Mucosa of gallbladder (tissue), 1 donor: ENCODE data around the gene PTPRS. TPM values are rescaled to one million over a fixed set of nuclear protein-coding genes. Genes with fewer than 3 reads are reported as not detected.

Experiments used
- DNase-seq: peaks from one replicate; pipeline ENCODE4 v3.0.0-alpha.2; 2020; ENCODE audit warnings: low spot score
- total RNA-seq: library from RNA; stranded (reverse); gene quantifications from one replicate; pipeline ENCODE4 v1.2.1, GENCODE V29; 2021
- donor health status: DM: no; HTN: no; CAD: no.

The PTPRS gene
- total RNA-seq, 1 donor from 2014 or later = 184 TPM

DNA sequence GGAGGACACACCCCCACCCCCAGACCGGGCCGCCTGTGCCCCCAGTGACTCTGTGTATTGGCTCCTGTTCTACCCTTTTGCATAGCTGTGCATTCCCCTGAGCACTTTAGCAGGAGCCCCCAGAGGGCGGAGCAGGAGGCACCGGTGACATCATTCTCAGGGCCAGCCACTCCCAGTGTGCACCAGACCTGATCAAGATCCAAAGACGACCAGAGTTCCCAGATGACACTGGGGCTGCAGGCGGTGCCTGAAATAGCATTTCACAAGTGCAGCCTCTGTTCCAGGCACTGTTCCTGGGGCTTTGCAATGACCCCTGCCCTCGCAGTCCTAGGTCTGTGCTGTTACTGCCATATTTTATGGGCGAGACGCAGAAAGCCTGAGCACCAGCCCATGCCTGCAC lies 14.5 kb upstream of the PTPRS start:
- DNase-seq = no peak

DNA sequence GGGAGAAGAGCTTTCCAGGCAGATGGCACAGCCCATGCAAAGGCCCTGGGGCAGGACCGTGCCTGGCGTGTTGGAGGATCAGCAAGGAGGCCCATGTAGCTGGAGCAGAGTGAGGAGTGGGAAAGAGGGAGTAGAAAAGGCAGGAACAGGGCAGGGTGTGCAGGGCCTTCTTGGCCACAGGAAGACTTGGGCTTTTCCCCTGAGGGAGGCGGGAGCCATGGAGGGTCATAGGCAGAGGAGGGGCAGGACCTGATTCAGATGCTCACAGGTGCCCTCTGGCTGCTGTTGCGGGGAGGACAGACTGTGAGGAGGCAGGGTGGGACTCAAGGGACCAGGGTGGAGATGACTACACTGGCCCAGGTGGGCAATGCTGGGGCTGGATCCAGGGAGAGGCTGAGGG lies 13.8 kb upstream of the PTPRS start:
- DNase-seq = no peak

GRCh38 chr19:5352229-5352763 lies 11.7 kb upstream of the PTPRS start:
- DNase-seq = no peak

DNA sequence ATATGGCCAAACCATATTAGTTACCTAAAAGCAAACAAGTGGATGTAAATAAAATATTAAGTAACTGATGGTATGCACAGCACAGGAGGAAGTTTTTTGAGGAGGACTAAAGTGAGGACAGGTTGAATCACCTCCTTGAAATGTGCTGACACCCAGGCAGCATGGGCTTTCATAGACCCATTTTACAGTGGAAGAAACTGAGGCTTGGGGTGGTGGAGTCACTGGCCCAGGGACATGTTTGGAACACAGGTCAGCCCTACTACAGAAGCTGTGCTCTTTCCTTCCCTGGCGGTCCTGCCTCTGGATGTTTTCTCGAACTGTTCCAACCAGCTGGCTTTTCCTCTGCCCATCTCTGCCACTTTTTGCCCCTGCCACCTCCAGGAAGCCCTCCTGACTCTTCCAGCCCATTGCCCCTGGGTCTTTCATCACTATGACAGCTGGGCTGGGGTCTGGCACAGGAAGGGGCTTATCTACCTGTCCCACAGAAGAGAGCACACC lies 11.2 kb upstream of the PTPRS start:
- DNase-seq = no peak

GRCh38 chr19:5349041-5349440 lies 8.4 kb upstream of the PTPRS start:
- DNase-seq = no peak

GRCh38 chr19:5345895-5346386 lies 5.3 kb upstream of the PTPRS start:
- no peak for DNase-seq

- no peak for DNase-seq
These were observed 3.2 kb upstream of the PTPRS start for GRCh38 chr19:5343848-5344247.

- DNase-seq = no peak
These were observed 2.1 kb upstream of the PTPRS start for GRCh38 chr19:5342573-5343201.

GRCh38 chr19:5341981-5342380 lies 1.4 kb upstream of the PTPRS start:
- no peak for DNase-seq

DNA sequence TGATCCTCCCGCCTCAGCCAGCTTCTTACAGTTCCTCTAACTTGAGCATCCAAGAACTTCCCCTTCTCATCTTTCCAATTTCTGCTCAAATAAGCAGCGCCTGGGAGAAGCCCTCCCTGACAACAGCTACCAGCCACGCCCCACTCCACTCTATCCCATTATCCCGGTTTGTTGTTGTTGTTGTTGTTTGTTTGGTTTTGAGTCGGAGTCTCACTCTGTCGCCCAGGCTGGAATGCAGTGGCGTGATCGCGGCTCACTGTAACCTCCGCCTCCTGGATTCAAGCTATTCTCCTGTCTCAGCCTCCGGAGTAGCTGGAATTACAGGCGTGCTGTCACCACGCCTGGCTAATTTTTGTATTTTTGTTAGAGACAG lies 822 bp upstream of the PTPRS start:
- no peak for DNase-seq

DNA sequence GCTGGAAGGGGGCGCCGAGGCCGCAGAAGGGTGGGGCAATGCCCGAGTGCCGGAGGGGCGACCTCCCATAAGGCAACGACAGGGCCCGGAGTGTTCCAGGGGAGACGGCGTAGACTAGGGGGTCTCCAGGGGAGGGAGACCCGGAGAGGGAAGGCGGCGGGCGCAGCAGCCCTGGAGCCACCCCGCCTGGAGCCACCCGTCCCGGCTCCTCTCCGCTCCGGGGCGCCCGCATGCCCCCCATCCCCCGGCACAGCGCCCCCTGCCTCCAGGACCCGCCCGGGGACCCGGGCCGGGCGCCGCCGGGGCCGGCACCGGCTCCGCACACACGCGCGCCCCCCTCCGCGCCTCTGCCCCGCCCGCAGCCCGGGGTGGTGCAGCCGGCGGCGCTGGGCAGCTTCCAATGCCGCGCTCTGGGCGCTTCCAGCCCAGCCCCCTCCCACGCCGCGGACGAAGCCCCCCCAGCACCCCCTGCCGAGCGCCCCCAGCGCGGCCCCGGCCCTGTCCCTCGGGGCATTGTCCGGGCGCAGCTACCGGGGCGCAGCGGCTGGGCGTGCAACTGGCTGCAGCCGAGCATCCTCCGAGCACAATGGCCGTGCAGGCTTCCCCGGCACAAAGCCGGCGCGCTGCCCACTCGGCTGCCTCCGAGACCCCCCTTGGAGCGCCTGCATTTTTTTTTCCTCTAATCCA lies 519 bp downstream of the PTPRS start:
- no peak for DNase-seq

- no peak for DNase-seq
These were observed 1.2 kb downstream of the PTPRS start for GRCh38 chr19:5339198-5339949.

DNA sequence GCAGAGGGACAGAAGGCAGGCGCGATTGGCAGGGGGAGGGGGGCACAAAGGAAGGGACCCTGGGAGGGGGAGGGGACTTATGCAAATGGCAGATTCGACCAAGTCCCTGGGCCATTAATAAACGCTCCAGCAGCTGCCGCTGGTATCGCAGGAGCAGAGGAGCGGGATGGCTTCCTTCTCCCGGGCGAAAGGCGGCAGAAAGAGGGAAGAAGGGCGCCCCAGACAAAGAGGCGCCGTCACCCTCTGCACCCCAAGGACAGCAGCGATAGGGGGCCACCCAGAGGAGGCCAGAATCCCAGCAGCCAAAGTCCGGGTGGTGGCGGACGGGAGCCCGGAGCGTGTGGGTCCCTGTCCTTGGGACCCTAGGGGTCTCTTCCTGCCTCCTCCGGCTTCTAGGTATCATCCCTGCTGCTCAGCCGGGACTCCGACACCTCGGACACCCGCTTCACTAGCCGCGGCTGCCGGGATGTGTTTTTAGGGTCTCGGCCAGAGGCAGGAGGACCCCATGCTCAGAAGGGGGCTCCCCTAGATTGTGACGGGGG lies 1.9 kb downstream of the PTPRS start:
- DNase-seq = no peak

DNA sequence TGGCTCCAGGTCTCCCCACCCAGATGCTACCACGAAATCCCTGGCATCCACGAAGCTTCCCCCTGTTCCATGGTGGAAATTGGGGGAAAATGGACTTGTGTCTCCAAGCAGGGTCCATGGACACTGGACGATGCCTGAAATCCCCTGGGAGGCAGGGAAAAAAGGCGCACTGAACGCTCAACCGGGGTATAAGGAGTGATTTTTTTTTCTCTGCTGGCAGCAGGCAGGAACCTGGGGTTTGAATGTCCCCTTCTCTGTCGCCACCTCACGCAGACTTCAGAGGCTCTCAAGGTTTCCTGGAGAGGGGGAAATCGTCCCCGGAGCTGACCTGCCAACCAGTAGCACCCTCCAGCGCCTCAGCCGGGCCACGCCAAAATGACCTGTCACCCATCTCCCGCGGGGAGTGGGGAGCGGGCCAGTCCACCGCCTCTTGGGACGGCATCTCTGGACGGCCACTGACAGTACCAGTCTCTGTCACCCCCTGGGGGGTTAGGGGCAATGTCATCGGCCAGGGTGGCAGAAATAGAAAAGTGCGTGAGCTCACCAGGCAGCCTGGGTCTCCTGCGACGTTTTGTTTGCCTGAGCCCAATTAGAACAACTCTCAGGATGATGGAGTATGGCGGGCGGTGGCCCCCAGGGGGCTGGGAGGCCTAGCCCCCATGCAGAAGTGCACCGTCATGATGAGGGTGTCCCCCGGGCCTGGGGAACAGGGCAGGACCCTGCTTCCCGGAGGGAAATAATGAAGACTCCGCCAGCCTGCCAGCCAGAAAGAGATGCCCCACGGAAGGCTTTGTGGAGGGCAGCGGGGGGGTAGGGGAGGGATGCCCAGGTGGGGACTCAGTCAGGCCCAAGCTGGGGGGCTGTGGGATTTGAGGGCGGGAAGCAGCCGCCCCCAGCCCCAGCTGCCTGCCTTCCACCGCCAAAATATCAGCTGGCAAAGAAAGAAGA lies 2.6 kb downstream of the PTPRS start:
- no peak for DNase-seq

DNA sequence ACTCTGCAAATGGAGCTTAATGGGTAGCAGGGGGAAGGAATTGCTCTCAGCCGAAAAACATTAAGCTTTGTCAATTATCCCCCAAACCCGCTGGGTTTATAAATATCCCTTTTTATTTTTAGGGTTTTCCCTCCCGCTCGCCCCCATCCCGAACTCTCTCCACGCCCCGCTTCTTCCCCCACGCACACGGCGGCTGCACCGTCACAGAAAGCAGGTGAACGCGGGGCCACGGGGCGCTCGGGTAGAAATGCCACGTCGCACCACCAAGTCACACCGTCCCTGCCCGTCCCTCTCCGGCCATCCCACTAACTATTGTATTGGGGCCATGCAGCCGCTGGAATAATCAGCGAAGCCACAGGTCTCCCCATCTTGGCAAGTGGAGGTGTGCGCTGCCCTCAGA lies 3.5 kb downstream of the PTPRS start:
- DNase-seq = no peak

DNA sequence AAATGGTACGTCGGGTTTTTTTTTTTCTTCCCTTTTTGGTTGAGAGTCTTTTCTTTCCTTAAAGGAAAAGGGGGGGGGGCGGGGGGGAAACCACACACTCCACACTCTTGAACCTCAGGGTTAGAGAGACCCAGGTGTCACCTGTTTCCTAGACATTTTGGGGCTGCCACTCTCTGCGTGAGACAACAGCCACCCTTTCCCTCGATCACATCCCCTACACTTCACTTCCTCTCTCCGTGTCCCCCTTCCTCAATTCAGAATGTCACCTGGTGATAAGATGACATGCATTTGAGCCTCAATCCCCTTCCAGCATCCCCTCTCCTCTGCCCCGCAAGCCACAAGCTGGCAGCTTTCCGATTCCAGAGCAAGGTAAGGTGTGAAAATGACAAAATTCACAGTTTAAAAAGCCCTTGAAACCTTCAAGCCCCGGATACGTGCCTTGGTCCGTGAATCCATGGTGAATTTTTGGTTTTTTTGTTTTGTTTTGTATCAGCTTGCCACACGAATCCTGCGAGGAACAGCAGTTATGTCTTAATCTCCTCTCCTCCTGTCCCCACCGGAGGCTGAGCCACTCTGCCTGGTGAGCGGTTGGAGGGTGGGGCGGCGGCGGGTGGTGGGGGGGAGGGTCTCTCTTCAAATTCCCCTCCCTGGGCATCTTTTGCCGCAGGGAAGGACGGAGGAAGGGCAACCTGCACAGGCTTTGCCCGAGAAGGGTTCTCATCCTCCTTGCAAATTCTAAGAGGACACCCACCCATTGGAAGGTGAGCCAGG lies 4.2 kb downstream of the PTPRS start:
- no peak for DNase-seq

GRCh38 chr19:5335593-5335992 lies 5.0 kb downstream of the PTPRS start:
- DNase-seq = no peak

- no peak for DNase-seq
These were observed 5.7 kb downstream of the PTPRS start for GRCh38 chr19:5334824-5335500.

- no peak for DNase-seq
These were observed 6.3 kb downstream of the PTPRS start for GRCh38 chr19:5334366-5334739.
